Adrenal gland (tissue), 5 donors: ENCODE measurements around the gene OTUD6A.

Experiments used
- POLR2A ChIP-seq, 2 donors: fragments of 450-650 bp; IDR thresholded peaks; one replicate each; pipeline ENCODE4 v1.6.1; 2017; ENCODE audit warnings: antibody characterized with exemption in 2 of 2, mild to moderate bottlenecking in 2 of 2, moderate library complexity in 1 of 2
- TF ChIP-seq, protein P1 (sequence below), 6 experiments: fragments of 450-650 bp in 4 of 6; fragments of 200-600 bp in 2 of 6; sonication (generic) in 1 of 6; IDR thresholded peaks; 1 replicate in 5 of 6; 2 replicates in 1 of 6; pipeline versions ENCODE4 v1.5.1 to v1.8.0; 2016 to 2021; ENCODE audit warnings: antibody characterized with exemption in 6 of 6, mild to moderate bottlenecking in 2 of 6, moderate library complexity in 1 of 6
- donor health status: DM: no; HTN: no; CAD: no.

DNA sequence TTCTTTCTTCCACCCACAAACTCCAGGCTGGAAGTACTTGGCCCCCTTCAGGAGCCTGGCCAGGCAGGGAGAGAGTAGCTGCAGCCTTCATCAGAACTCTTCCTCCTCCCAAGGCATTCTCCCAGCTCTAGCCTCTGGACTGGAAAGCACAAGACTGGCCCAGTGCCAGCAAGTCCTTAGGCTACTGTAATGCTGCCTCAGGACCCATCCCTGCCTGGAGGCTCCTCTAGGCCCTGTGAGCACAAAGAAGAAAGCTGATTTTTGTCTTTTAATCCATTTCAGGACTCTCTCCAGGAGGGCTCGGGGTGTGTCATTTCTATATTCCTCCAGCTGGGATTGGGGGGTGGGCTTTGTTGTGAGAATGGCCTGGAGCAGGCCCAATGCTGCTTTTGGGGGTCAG lies 23.3 kb upstream of the OTUD6A start:
- TF ChIP-seq, protein P1, sequence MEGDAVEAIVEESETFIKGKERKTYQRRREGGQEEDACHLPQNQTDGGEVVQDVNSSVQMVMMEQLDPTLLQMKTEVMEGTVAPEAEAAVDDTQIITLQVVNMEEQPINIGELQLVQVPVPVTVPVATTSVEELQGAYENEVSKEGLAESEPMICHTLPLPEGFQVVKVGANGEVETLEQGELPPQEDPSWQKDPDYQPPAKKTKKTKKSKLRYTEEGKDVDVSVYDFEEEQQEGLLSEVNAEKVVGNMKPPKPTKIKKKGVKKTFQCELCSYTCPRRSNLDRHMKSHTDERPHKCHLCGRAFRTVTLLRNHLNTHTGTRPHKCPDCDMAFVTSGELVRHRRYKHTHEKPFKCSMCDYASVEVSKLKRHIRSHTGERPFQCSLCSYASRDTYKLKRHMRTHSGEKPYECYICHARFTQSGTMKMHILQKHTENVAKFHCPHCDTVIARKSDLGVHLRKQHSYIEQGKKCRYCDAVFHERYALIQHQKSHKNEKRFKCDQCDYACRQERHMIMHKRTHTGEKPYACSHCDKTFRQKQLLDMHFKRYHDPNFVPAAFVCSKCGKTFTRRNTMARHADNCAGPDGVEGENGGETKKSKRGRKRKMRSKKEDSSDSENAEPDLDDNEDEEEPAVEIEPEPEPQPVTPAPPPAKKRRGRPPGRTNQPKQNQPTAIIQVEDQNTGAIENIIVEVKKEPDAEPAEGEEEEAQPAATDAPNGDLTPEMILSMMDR (IDR thresholded peaks at IDR 0.05) = no peak
- TF ChIP-seq POLR2A (IDR thresholded peaks at IDR 0.05) = no peak
